Upper lobe of left lung (tissue), 6 donors: ENCODE measurements around the gene NKIRAS2. TPM values are rescaled to one million over a fixed set of nuclear protein-coding genes. Genes with fewer than 3 reads are reported as not detected.

ENCODE experiments used
- ATAC-seq, 2 donors: fragments of 200-7000 bp; cut with Tn5 transposase; one replicate each; pipeline ENCODE4 v1.9.1; 2022; ENCODE audit warnings: mild to moderate bottlenecking in 2 of 2, moderate library complexity in 2 of 2; ENCODE audit not compliant: low FRiP score in 2 of 2
- DNase-seq, 2 donors: peaks; one replicate each; pipeline ENCODE4 v3.0.0-alpha.2; 2019 to 2020
- H3K27ac ChIP-seq, 4 donors: fragments of 200-600 bp; sonication (generic); one replicate each; pipeline ENCODE4 v1.5.1; 2016 to 2019
- H3K27me3 ChIP-seq, 4 donors: fragments of 200-600 bp; sonication (generic); one replicate each; pipeline ENCODE4 v1.5.1; 2017 to 2019
- H3K36me3 ChIP-seq, 4 donors: fragments of 200-600 bp; sonication (generic); one replicate each; pipeline ENCODE4 v1.5.1; 2016 to 2019
- H3K4me1 ChIP-seq, 4 donors: fragments of 200-600 bp; sonication (generic); one replicate each; pipeline ENCODE4 v1.5.1; 2018 to 2019
- H3K4me3 ChIP-seq, 4 donors: fragments of 200-600 bp; sonication (generic); one replicate each; pipeline ENCODE4 v1.5.1; 2017 to 2019; ENCODE audit warnings: mild to moderate bottlenecking in 2 of 4, moderate library complexity in 1 of 4
- H3K9me3 ChIP-seq, 4 donors: fragments of 200-600 bp; sonication (generic); one replicate each; pipeline ENCODE4 v1.5.1; 2018 to 2019
- CTCF ChIP-seq, 6 experiments: fragments of 450-650 bp in 4 of 6; fragments of 200-600 bp in 2 of 6; sonication (generic) in 2 of 6; IDR thresholded peaks; one replicate each; pipeline ENCODE4 v1.5.1; 2016 to 2019; ENCODE audit warnings: antibody characterized with exemption in 6 of 6
- EP300 ChIP-seq, 4 donors: sonication (generic); formaldehyde crosslinking; IDR thresholded peaks; one replicate each; pipeline ENCODE4 v1.5.1; 2017; ENCODE audit warnings: antibody characterized with exemption in 4 of 4, control low read depth in 2 of 4
- POLR2A ChIP-seq, 4 donors: fragments of 450-650 bp; IDR thresholded peaks; one replicate each; pipeline ENCODE4 v1.5.1; 2016 to 2017; ENCODE audit warnings: antibody characterized with exemption in 4 of 4, mild to moderate bottlenecking in 2 of 4
- POLR2AphosphoS5 ChIP-seq, 2 donors: sonication (generic); formaldehyde crosslinking; IDR thresholded peaks; one replicate each; pipeline ENCODE4 v1.5.1; 2017; ENCODE audit warnings: antibody characterized with exemption in 2 of 2
- WGBS, 2 donors: methylation state at CpG; one replicate each; pipeline ENCODE4 v1.1.5; 2017 to 2018; 5-methylcytosine and 5-hydroxymethylcytosine counted together
- total RNA-seq, 6 donors: library from RNA; depleted of rRNA in 4 of 6; stranded (reverse); fragments of >200 nt in 4 of 6; gene quantifications; one replicate each; pipeline versions ENCODE4 v1.1.0 to v1.2.1, GENCODE V29; 2016 to 2021
- donor health status: DM: no; HTN: no; CAD: no; lungs with moderate emphysema.
- donor health status: DM: no; HTN: yes; CAD: no; lungs with severe emphysema.

NKIRAS2 gene
- total RNA-seq, 6 donors from 2014 or later = 27.2 to 36.6 (median 31.0) TPM

- Histone ChIP-seq H3K36me3 (no peaks in the 10 kb centered on the region), H3K4me1 (peaks cover 5 to 16% (median 10%) of the 10 kb centered on the region in 4 donors), H3K27ac (peak overlapping the region in 1 of 4 donors; percentile 73), H3K4me3 (peak overlapping the region; percentile 68 to 90 (median 74)), H3K27me3 (no peaks in the 10 kb centered on the region), H3K9me3 (no peaks in the 10 kb centered on the region)
- TF ChIP-seq POLR2AphosphoS5 (IDR thresholded peaks at IDR 0.05) = no peak
- no peak for TF ChIP-seq CTCF (IDR thresholded peaks at IDR 0.05)
- TF ChIP-seq POLR2A (IDR thresholded peaks at IDR 0.05) = no peak
- TF ChIP-seq EP300 (IDR thresholded peaks at IDR 0.05) = no peak
- 53 to 60% methylated on average over 8 of the region's 8 CpGs for WGBS, 2 donors
- DNase-seq (no peak), ATAC-seq (no peak)
Observed at GRCh38 chr17:42051013-42051400, 31.1 kb downstream of the NKIRAS2 start.

GRCh38 chr17:42051645-42052044 is 31.8 kb downstream of the NKIRAS2 start:
- TF ChIP-seq POLR2A (IDR thresholded peaks at IDR 0.05) = no peak
- TF ChIP-seq CTCF (IDR thresholded peaks at IDR 0.05) = no peak
- no peak for TF ChIP-seq POLR2AphosphoS5 (IDR thresholded peaks at IDR 0.05)
- no peak for TF ChIP-seq EP300 (IDR thresholded peaks at IDR 0.05)
- 96% methylated on average over 7 of the region's 7 CpGs; no CpG with 5 or more reads in 1 of the 2 donors for WGBS, 2 donors

GRCh38 chr17:42052346-42052877 is 32.5 kb downstream of the NKIRAS2 start:
- no peaks in the 10 kb centered on the region for H3K27me3 ChIP-seq
- ATAC-seq (no peak), DNase-seq (no peak)
- H3K9me3 ChIP-seq = no peaks in the 10 kb centered on the region
- WGBS, 2 donors = 76 to 87% methylated on average over 6 of the region's 6 CpGs
- H3K4me3 ChIP-seq = no peak overlapping the region
- peaks cover 5 to 16% (median 10%) of the 10 kb centered on the region in 4 donors for H3K4me1 ChIP-seq
- no peak overlapping the region for H3K27ac ChIP-seq
- H3K36me3 ChIP-seq = no peaks in the 10 kb centered on the region
- TF ChIP-seq POLR2A (IDR thresholded peaks at IDR 0.05) (no peak), EP300 (IDR thresholded peaks at IDR 0.05) (no peak), CTCF (IDR thresholded peaks at IDR 0.05) (no peak), POLR2AphosphoS5 (IDR thresholded peaks at IDR 0.05) (no peak)

More at GRCh38 chr17:42051645-42052044, 31.8 kb downstream of the NKIRAS2 start:
- Histone ChIP-seq H3K27ac (no peak overlapping the region), H3K9me3 (no peaks in the 10 kb centered on the region), H3K27me3 (no peaks in the 10 kb centered on the region), H3K36me3 (no peaks in the 10 kb centered on the region), H3K4me1 (peaks cover 5 to 16% (median 10%) of the 10 kb centered on the region in 4 donors), H3K4me3 (no peak overlapping the region)
- no peak for ATAC-seq
- DNase-seq = no peak

GRCh38 chr17:42053731-42054500 is 34.0 kb downstream of the NKIRAS2 start:
- ATAC-seq (no peak), DNase-seq (no peak)
- Histone ChIP-seq H3K4me1 (peaks cover 5 to 16% (median 10%) of the 10 kb centered on the region in 4 donors), H3K4me3 (no peak overlapping the region), H3K27me3 (no peaks in the 10 kb centered on the region), H3K36me3 (no peaks in the 10 kb centered on the region), H3K9me3 (no peaks in the 10 kb centered on the region), H3K27ac (no peak overlapping the region)
- WGBS, 2 donors = 25 to 36% methylated on average over 7 to 12 of the region's 12 CpGs
- no peak for TF ChIP-seq CTCF (IDR thresholded peaks at IDR 0.05)
- no peak for TF ChIP-seq EP300 (IDR thresholded peaks at IDR 0.05)
- TF ChIP-seq POLR2A (IDR thresholded peaks at IDR 0.05) = no peak
- no peak for TF ChIP-seq POLR2AphosphoS5 (IDR thresholded peaks at IDR 0.05)
